Mucosa of descending colon (tissue), 3 donors: Measurements from ENCODE around the gene TNRC18. TPM values are rescaled to one million over a fixed set of nuclear protein-coding genes. Genes with fewer than 3 reads are reported as not detected.

Source experiments
- ATAC-seq: fragments of 200-7000 bp; cut with Tn5 transposase; one replicate; pipeline ENCODE4 v1.9.1; 2020; ENCODE audit warnings: mild to moderate bottlenecking, moderate library complexity
- DNase-seq, 3 donors: peaks; one replicate each; pipeline ENCODE4 v3.0.0-alpha.2; 2020
- H3K36me3 ChIP-seq: fragments of 200-600 bp; one replicate; pipeline ENCODE4 v1.8.0; 2021; ENCODE audit warnings: low read depth, mild to moderate bottlenecking
- H3K4me1 ChIP-seq: fragments of 200-600 bp; one replicate; pipeline ENCODE4 v1.8.0; 2021; ENCODE audit warnings: low read depth, mild to moderate bottlenecking
- H3K4me3 ChIP-seq: fragments of 200-600 bp; one replicate; pipeline ENCODE4 v1.8.0; 2021; ENCODE audit warnings: mild to moderate bottlenecking
- H3K9me3 ChIP-seq: fragments of 200-600 bp; one replicate; pipeline ENCODE4 v1.8.0; 2021; ENCODE audit warnings: mild to moderate bottlenecking
- intact Hi-C, 2 donors: fragments of 100-400 bp; cut with DNase I in 1 of 2; cut with micrococcal nuclease in 1 of 2; formaldehyde crosslinking; loops; one replicate each; pipeline versions ENCODE4 v1.11.0 to v1.11.1; 2022; cut with DNase I, micrococcal nuclease
- total RNA-seq, 3 donors: library from RNA; stranded (reverse); fragmentation: NEBNext Ultra II Directional in 2 of 3; extraction: Animal tissue kit (Norgen Biotek cat#: 25700) in 2 of 3; gene quantifications; one replicate each; pipeline versions ENCODE4 v1.2.1 to v1.2.4, GENCODE V29; 2021 to 2023
- TF ChIP-seq, protein P1 (sequence below): fragments of 200-600 bp; IDR thresholded peaks from one replicate; pipeline ENCODE4 v1.8.0; 2022; ENCODE audit warnings: antibody characterized with exemption, mild to moderate bottlenecking
- donor health status: DM: no; HTN: no; CAD: no; lungs with moderate emphysema.
- donor health status: DM: no; HTN: no; CAD: no.
- donor health status: DM: no; HTN: yes; CAD: no.

Gene TNRC18
- total RNA-seq, 3 donors from 2014 or later: 94.0 to 170 (median 112) TPM

DNA sequence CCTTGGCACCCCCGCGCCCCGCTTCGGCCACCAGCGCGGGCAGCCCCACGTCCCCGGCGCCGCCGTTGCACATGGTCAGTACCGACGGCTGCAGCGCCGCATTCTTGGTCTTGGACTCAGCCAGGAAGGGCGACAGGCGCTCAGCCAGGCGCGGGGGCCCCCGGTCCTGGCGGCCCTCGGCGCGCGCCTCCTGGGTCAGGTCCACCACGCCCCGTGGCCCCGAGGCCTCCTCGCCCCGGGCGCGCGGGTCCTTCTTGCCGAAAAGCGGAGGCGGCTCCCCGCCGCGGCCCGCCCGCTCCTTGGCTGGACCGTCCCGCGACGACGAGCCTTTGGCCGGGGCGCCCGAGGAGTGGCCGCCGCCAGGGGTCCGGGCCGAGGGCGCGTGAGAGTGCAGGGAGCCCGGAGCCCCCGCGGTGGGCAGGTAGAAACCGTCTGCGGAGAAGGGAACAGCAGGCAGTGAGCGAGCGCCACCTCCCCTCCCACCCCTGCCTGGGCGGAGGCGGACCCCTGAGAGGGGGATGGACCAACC is 34.7 kb downstream of the TNRC18 start:
- no peaks in the 10 kb centered on the region for H3K9me3 ChIP-seq
- peaks cover 10% of the 10 kb centered on the region for H3K36me3 ChIP-seq
- no peak overlapping the region for H3K4me3 ChIP-seq
- DNase-seq (peak in 1 of 3 donors; percentile 25), ATAC-seq (no peak)
- intact Hi-C loops: no loop called here
- TF ChIP-seq, protein P1, sequence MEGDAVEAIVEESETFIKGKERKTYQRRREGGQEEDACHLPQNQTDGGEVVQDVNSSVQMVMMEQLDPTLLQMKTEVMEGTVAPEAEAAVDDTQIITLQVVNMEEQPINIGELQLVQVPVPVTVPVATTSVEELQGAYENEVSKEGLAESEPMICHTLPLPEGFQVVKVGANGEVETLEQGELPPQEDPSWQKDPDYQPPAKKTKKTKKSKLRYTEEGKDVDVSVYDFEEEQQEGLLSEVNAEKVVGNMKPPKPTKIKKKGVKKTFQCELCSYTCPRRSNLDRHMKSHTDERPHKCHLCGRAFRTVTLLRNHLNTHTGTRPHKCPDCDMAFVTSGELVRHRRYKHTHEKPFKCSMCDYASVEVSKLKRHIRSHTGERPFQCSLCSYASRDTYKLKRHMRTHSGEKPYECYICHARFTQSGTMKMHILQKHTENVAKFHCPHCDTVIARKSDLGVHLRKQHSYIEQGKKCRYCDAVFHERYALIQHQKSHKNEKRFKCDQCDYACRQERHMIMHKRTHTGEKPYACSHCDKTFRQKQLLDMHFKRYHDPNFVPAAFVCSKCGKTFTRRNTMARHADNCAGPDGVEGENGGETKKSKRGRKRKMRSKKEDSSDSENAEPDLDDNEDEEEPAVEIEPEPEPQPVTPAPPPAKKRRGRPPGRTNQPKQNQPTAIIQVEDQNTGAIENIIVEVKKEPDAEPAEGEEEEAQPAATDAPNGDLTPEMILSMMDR: no peak
- peaks cover 9% of the 10 kb centered on the region for H3K4me1 ChIP-seq

GRCh38 chr7:5388273-5388901 is 35.2 kb downstream of the TNRC18 start:
- H3K36me3 ChIP-seq: peaks cover 10% of the 10 kb centered on the region
- peaks cover 10% of the 10 kb centered on the region for H3K4me1 ChIP-seq
- no peak overlapping the region for H3K4me3 ChIP-seq
- TF ChIP-seq, protein P1: no peak
- DNase-seq: no peak
- H3K9me3 ChIP-seq: no peaks in the 10 kb centered on the region
- intact Hi-C loops: no loop called here
- no peak for ATAC-seq

GRCh38 chr7:5387711-5388245 is 35.9 kb downstream of the TNRC18 start:
- Histone ChIP-seq H3K4me1 (peaks cover 10% of the 10 kb centered on the region), H3K36me3 (peaks cover 10% of the 10 kb centered on the region), H3K9me3 (no peaks in the 10 kb centered on the region), H3K4me3 (no peak overlapping the region)
- TF ChIP-seq, protein P1: no peak
- ATAC-seq: no peak
- peak in 1 of 3 donors; percentile 24 for DNase-seq
- intact Hi-C loops: no loop called here

DNA sequence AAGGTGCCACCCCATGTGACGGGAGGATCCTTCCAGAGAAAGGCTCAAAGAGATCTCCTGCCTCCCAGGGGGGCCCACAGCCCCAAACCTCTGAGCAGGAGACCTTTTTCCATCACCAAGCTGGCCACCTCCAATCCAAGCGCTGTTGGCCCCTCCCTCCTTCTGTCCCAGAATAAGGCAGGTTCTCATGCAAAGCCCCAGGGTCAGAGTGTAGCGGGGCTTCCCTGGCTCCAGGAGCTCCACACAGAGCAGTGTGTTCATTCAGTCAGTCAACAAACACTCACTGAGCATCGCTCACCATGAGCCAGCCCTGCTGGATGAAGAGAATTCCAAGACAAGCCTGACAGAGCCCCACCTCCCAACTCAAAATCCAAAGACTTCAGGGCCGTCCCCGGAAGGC is 39.0 kb downstream of the TNRC18 start:
- ATAC-seq (no peak), DNase-seq (no peak)
- intact Hi-C loops: no loop called here
- Histone ChIP-seq H3K4me3 (no peak overlapping the region), H3K4me1 (peaks cover 10% of the 10 kb centered on the region), H3K36me3 (peaks cover 10% of the 10 kb centered on the region), H3K9me3 (no peaks in the 10 kb centered on the region)
- TF ChIP-seq, protein P1: no peak

- ATAC-seq: no peak
- Histone ChIP-seq H3K4me3 (no peak overlapping the region), H3K36me3 (peaks cover 7% of the 10 kb centered on the region)
Measured at GRCh38 chr7:5383314-5384098, 40.1 kb downstream of the TNRC18 start.

More at GRCh38 chr7:5383314-5384098, 40.1 kb downstream of the TNRC18 start:
- intact Hi-C loops: no loop called here
- TF ChIP-seq, protein P1: no peak
- Histone ChIP-seq H3K9me3 (no peaks in the 10 kb centered on the region), H3K4me1 (peaks cover 10% of the 10 kb centered on the region)
- DNase-seq: no peak
